ENCODE data around the gene ATG7. TPM values are rescaled to one million over a fixed set of nuclear protein-coding genes. Genes with fewer than 3 reads are reported as not detected.

The ATG7 gene
- total RNA-seq, 4 donors from 2014 or later: 49.4 to 145 (median 82.1) TPM

GRCh38 chr3:11322931-11323330 is 50.7 kb downstream of the ATG7 start:
- no peak overlapping the region for H3K4me3 ChIP-seq
- no peaks in the 10 kb centered on the region for H3K9me3 ChIP-seq
- H3K4me1 ChIP-seq: peaks cover 7% of the 10 kb centered on the region
- 86% methylated on average over 2 of the region's 2 CpGs for WGBS
- TF ChIP-seq POLR2AphosphoS5 (IDR thresholded peaks at IDR 0.05) (no peak), POLR2A (IDR thresholded peaks at IDR 0.05) (no peak), CTCF (IDR thresholded peaks at IDR 0.05) (no peak), EP300 (IDR thresholded peaks at IDR 0.05) (no peak)
- peaks cover 90% of the 10 kb centered on the region for H3K36me3 ChIP-seq
- peak overlapping the region; percentile 50 for H3K27ac ChIP-seq
- DNase-seq (ENCODE audit: low spot score in 2 of 2): no peak
- H3K27me3 ChIP-seq: no peaks in the 10 kb centered on the region

- H3K4me3 ChIP-seq: no peak overlapping the region
- H3K9me3 ChIP-seq: no peaks in the 10 kb centered on the region
- TF ChIP-seq EP300 (IDR thresholded peaks at IDR 0.05) (no peak), POLR2AphosphoS5 (IDR thresholded peaks at IDR 0.05) (no peak), CTCF (IDR thresholded peaks at IDR 0.05) (no peak), POLR2A (IDR thresholded peaks at IDR 0.05) (no peak)
- H3K4me1 ChIP-seq: peaks cover 7% of the 10 kb centered on the region
- no peaks in the 10 kb centered on the region for H3K27me3 ChIP-seq
- WGBS: 66% methylated on average over 3 of the region's 3 CpGs
- peaks cover 84% of the 10 kb centered on the region for H3K36me3 ChIP-seq
- peak overlapping the region; percentile 50 for H3K27ac ChIP-seq
- DNase-seq (ENCODE audit: low spot score in 2 of 2): no peak
Observed at GRCh38 chr3:11323813-11324212, 51.6 kb downstream of the ATG7 start.

GRCh38 chr3:11327619-11328018 is 55.4 kb downstream of the ATG7 start:
- Histone ChIP-seq H3K4me3 (no peak overlapping the region), H3K4me1 (peaks cover 7% of the 10 kb centered on the region), H3K9me3 (no peaks in the 10 kb centered on the region), H3K36me3 (peaks cover 62% of the 10 kb centered on the region), H3K27ac (no peak overlapping the region), H3K27me3 (no peaks in the 10 kb centered on the region)
- no peak for TF ChIP-seq POLR2A (IDR thresholded peaks at IDR 0.05)
- no peak for TF ChIP-seq EP300 (IDR thresholded peaks at IDR 0.05)
- DNase-seq (ENCODE audit: low spot score in 2 of 2): no peak
- WGBS: 98% methylated on average over 3 of the region's 3 CpGs

- Histone ChIP-seq H3K27me3 (no peaks in the 10 kb centered on the region), H3K4me3 (no peak overlapping the region), H3K9me3 (no peaks in the 10 kb centered on the region), H3K27ac (no peak overlapping the region), H3K4me1 (peaks cover 4% of the 10 kb centered on the region), H3K36me3 (peaks cover 64% of the 10 kb centered on the region)
- TF ChIP-seq CTCF (IDR thresholded peaks at IDR 0.05) (no peak), POLR2A (IDR thresholded peaks at IDR 0.05) (no peak), POLR2AphosphoS5 (IDR thresholded peaks at IDR 0.05) (no peak)
- 96% methylated on average over 10 of the region's 10 CpGs for WGBS
- DNase-seq (ENCODE audit: low spot score in 2 of 2): no peak
Observed at GRCh38 chr3:11328196-11328945, 56.2 kb downstream of the ATG7 start.

- DNase-seq (ENCODE audit: low spot score in 2 of 2): no peak
- H3K9me3 ChIP-seq: no peaks in the 10 kb centered on the region
- no peak overlapping the region for H3K4me3 ChIP-seq
- no peaks in the 10 kb centered on the region for H3K4me1 ChIP-seq
- no peaks in the 10 kb centered on the region for H3K27me3 ChIP-seq
- no peak for TF ChIP-seq CTCF (IDR thresholded peaks at IDR 0.05)
- no peak for TF ChIP-seq POLR2A (IDR thresholded peaks at IDR 0.05)
- no peak for TF ChIP-seq EP300 (IDR thresholded peaks at IDR 0.05)
- no peak for TF ChIP-seq POLR2AphosphoS5 (IDR thresholded peaks at IDR 0.05)
- 75% methylated on average over 2 of the region's 2 CpGs for WGBS
- peaks cover 53% of the 10 kb centered on the region for H3K36me3 ChIP-seq
- no peak overlapping the region for H3K27ac ChIP-seq
Observed at GRCh38 chr3:11329777-11330176, 57.6 kb downstream of the ATG7 start.
